Body of pancreas (tissue), 4 donors: ENCODE results near the gene MAPT.

Experiments
- POLR2A ChIP-seq, 3 donors: fragments of 450-650 bp; IDR thresholded peaks; one replicate each; pipeline ENCODE4 v1.6.1; 2016; ENCODE audit warnings: antibody characterized with exemption in 3 of 3, mild to moderate bottlenecking in 2 of 3
- TF ChIP-seq, protein P1 (sequence below), 7 experiments: fragments of 450-650 bp in 4 of 7; fragments of 200-600 bp in 3 of 7; sonication (generic) in 3 of 7; IDR thresholded peaks; one replicate each; pipeline ENCODE4 v1.5.1; 2016 to 2019; ENCODE audit warnings: antibody characterized with exemption in 7 of 7

DNA sequence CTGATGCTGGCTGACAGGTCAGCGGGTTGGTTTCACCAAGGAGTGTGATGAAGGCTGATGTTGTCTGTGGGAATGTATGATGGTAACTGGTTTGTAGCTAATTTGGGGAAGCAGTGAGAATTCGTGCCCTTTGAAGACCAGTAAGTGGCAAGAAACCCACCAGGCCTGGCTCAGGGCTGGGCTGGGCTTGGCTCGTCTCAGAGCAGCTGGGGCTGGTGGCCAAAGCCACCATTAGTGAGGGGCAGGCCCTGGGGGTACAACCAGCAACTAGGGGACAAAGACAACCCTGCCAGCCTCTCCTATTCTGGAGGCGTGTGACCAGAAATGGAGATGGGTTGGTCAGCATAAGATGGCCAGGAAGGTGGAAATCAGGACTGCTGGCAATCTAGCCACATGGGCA lies 91.7 kb downstream of the MAPT start:
- TF ChIP-seq, protein P1, sequence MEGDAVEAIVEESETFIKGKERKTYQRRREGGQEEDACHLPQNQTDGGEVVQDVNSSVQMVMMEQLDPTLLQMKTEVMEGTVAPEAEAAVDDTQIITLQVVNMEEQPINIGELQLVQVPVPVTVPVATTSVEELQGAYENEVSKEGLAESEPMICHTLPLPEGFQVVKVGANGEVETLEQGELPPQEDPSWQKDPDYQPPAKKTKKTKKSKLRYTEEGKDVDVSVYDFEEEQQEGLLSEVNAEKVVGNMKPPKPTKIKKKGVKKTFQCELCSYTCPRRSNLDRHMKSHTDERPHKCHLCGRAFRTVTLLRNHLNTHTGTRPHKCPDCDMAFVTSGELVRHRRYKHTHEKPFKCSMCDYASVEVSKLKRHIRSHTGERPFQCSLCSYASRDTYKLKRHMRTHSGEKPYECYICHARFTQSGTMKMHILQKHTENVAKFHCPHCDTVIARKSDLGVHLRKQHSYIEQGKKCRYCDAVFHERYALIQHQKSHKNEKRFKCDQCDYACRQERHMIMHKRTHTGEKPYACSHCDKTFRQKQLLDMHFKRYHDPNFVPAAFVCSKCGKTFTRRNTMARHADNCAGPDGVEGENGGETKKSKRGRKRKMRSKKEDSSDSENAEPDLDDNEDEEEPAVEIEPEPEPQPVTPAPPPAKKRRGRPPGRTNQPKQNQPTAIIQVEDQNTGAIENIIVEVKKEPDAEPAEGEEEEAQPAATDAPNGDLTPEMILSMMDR (IDR thresholded peaks at IDR 0.05) = no peak
- TF ChIP-seq POLR2A (IDR thresholded peaks at IDR 0.05) = no peak
